CD14-positive monocyte (primary cell): ENCODE results near the gene FUT8. TPM values are rescaled to one million over a fixed set of nuclear protein-coding genes. Genes with fewer than 3 reads are reported as not detected.

Source experiments
- DNase-seq, 3 donors: peaks; one replicate each; pipeline ENCODE4 v3.0.0-alpha.2; 2011 to 2022
- H2AFZ ChIP-seq: 2 replicates; pipeline ENCODE4 v1.6.0; 2012; ENCODE audit warnings: mild to moderate bottlenecking, low read depth, low read length, inconsistent platforms; ENCODE audit not compliant: insufficient read depth, poor library complexity, severe bottlenecking
- H3K27ac ChIP-seq, 2 donors: 1 replicate in 1 of 2; 2 replicates in 1 of 2; pipeline ENCODE4 v1.5.1; 2012 to 2013; ENCODE audit warnings: low read length in 2 of 2, control low read depth in 1 of 2, inconsistent platforms in 1 of 2, low read depth in 1 of 2, mild to moderate bottlenecking in 1 of 2
- H3K27me3 ChIP-seq, 2 donors: one replicate each; pipeline versions ENCODE4 v1.6.0 to v1.6.1; 2011 to 2013; ENCODE audit warnings: low read length in 2 of 2; ENCODE audit not compliant: control insufficient read depth in 2 of 2, insufficient read depth in 2 of 2
- H3K36me3 ChIP-seq, 2 donors: replicated peaks in 1 of 2; 1 replicate in 1 of 2; 2 replicates in 1 of 2; pipeline versions ENCODE4 v1.5.1 to v1.6.1; 2012 to 2013; ENCODE audit warnings: low read length in 2 of 2, control low read depth in 1 of 2, inconsistent platforms in 1 of 2, mild to moderate bottlenecking in 1 of 2; ENCODE audit not compliant: insufficient read depth in 2 of 2, control insufficient read depth in 1 of 2
- H3K4me1 ChIP-seq, 2 donors: 1 replicate in 1 of 2; 2 replicates in 1 of 2; pipeline versions ENCODE4 v1.5.1 to v1.6.1; 2012 to 2013; ENCODE audit warnings: low read length in 2 of 2, control low read depth in 1 of 2, inconsistent platforms in 1 of 2, mild to moderate bottlenecking in 1 of 2, moderate library complexity in 1 of 2; ENCODE audit not compliant: insufficient read depth in 2 of 2, control insufficient read depth in 1 of 2
- H3K4me2 ChIP-seq: replicated peaks from 2 replicates; pipeline ENCODE3; 2012; ENCODE audit warnings: low read length, moderate library complexity, mild to moderate bottlenecking; ENCODE audit not compliant: poor library complexity, severe bottlenecking; ENCODE audit errors: extremely low read depth
- H3K4me3 ChIP-seq, 3 experiments: fragments of 200-600 bp in 1 of 3; sonication (generic) in 1 of 3; replicated peaks in 1 of 3; 1 replicate in 2 of 3; 2 replicates in 1 of 3; pipeline ENCODE4 v1.5.1; 2011 to 2013; ENCODE audit warnings: low read length in 3 of 3, mild to moderate bottlenecking in 3 of 3, control low read depth in 2 of 3, low read depth in 2 of 3, inconsistent platforms in 1 of 3, moderate library complexity in 1 of 3
- H3K79me2 ChIP-seq: 2 replicates; pipeline ENCODE4 v1.6.0; 2012; ENCODE audit warnings: mild to moderate bottlenecking, control low read depth, inconsistent platforms, low read length, moderate library complexity; ENCODE audit not compliant: insufficient read depth
- H3K9ac ChIP-seq: 2 replicates; pipeline ENCODE4 v1.6.0; 2017; ENCODE audit warnings: low read length, mild to moderate bottlenecking; ENCODE audit not compliant: insufficient read depth, poor library complexity, severe bottlenecking
- H3K9me3 ChIP-seq, 2 donors: replicated peaks in 1 of 2; 1 replicate in 1 of 2; 2 replicates in 1 of 2; pipeline versions ENCODE4 v1.5.1 to v1.6.1; 2012 to 2013; ENCODE audit warnings: low read length in 2 of 2, control low read depth in 1 of 2; ENCODE audit not compliant: control insufficient read depth in 1 of 2, insufficient read depth in 1 of 2
- H4K20me1 ChIP-seq: 2 replicates; pipeline ENCODE4 v1.6.0; 2012; ENCODE audit warnings: mild to moderate bottlenecking, low read length, control low read depth, moderate library complexity; ENCODE audit not compliant: insufficient read depth
- H3K27ac Mint-ChIP-seq, 7 donors: one replicate each; pipeline ENCODE4 v1.8.0; 2020; ENCODE audit warnings: mild to moderate bottlenecking in 7 of 7, mixed read lengths in 7 of 7, moderate library complexity in 6 of 7, inconsistent platforms in 2 of 7
- H3K27me3 Mint-ChIP-seq, 3 donors: one replicate each; pipeline ENCODE4 v1.8.0; 2021 to 2022; ENCODE audit warnings: low read depth in 3 of 3, mild to moderate bottlenecking in 3 of 3, mixed read lengths in 3 of 3, moderate library complexity in 3 of 3, inconsistent platforms in 1 of 3
- H3K36me3 Mint-ChIP-seq, 2 donors: one replicate each; pipeline ENCODE4 v1.8.0; 2020; ENCODE audit warnings: mixed read lengths in 2 of 2, inconsistent platforms in 1 of 2, mild to moderate bottlenecking in 1 of 2
- H3K4me1 Mint-ChIP-seq: one replicate; pipeline ENCODE4 v1.8.0; 2020; ENCODE audit warnings: mild to moderate bottlenecking, mixed read lengths
- H3K4me3 Mint-ChIP-seq, 2 donors: one replicate each; pipeline ENCODE4 v1.8.0; 2020; ENCODE audit warnings: mild to moderate bottlenecking in 2 of 2, mixed read lengths in 2 of 2, moderate library complexity in 1 of 2
- H3K9me3 Mint-ChIP-seq, 7 donors: one replicate each; pipeline ENCODE4 v1.8.0; 2020 to 2022; ENCODE audit warnings: mixed read lengths in 7 of 7, mild to moderate bottlenecking in 6 of 7, moderate library complexity in 6 of 7, inconsistent platforms in 2 of 7
- WGBS: methylation state at CpG from one replicate; pipeline ENCODE4 v1.1.5; 2013; ENCODE audit warnings: missing lambda C conversion rate; ENCODE audit not compliant: insufficient coverage; 5-methylcytosine and 5-hydroxymethylcytosine counted together
- intact Hi-C, 2 donors: fragments of 100-400 bp; cut with micrococcal nuclease; formaldehyde crosslinking; loops; one replicate each; pipeline versions ENCODE4 v1.15.0 to v1.15.1; 2023
- polyA plus RNA-seq, 3 donors: library from polyadenylated mRNA; depleted of rRNA in 1 of 3; unstranded in 2 of 3; stranded (reverse) in 1 of 3; fragments of 300-500 nt in 2 of 3; fragments of >200 nt in 1 of 3; fragmentation: Illumina TruSeq in 2 of 3; gene quantifications; 1 replicate in 2 of 3; 2 replicates in 1 of 3; pipeline ENCODE4 v1.2.3, GENCODE V29; 2012 to 2021
- TF ChIP-seq, protein P1 (sequence below): fragments of 200-600 bp; IDR thresholded peaks from one replicate; pipeline ENCODE4 v1.8.0; 2022; ENCODE audit warnings: antibody characterized with exemption, mild to moderate bottlenecking

The FUT8 gene
- polyA plus RNA-seq, 3 donors, result 1.6 to 5.1 (median 5.0) TPM

DNA sequence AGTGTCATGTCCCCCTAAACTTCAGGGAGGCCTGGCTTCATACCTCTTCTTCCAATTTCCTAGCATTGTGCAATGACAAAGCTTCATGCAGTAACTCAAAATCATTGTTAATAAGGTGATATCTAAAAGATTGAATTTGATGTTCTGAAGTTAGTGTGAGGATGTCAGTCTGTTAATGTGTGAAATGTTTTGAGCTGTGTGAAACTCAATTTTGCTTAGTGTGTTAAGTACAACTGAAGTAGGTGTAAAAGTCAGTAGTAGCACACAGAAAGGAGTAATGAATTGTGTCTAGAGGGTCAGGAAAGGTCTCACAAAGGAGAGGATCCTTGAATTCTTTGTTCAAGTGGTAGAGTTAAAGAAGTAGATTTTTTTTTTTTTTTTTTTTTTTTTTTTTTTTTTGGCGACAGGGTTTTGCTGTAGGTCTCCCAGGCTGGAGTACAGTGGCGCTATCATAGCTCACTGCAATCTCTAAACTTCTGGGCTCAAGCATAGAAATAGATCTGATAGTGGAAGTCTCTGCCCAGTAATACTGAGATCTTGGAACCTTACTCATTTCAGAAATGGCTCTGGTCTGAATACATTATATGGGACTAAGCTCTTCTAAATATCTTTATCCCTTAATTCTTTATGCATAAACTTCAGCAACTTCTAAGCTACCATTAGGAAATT is 63.9 kb downstream of the FUT8 start:
- H3K4me3 ChIP-seq, result no peak overlapping the region
- H2AFZ ChIP-seq, result no peak overlapping the region
- no peaks in the 10 kb centered on the region for H4K20me1 ChIP-seq
- H3K9ac ChIP-seq, result no peak overlapping the region
- Mint-ChIP-seq H3K4me1 (no peaks in the 10 kb centered on the region), H3K4me3 (no peak overlapping the region), H3K36me3 (peaks cover 2 to 4% of the 10 kb centered on the region in 2 donors), H3K9me3 (no peaks in the 10 kb centered on the region), H3K27me3 (peaks cover 0 to 3% (median 0%) of the 10 kb centered on the region in 3 donors), H3K27ac (no peak overlapping the region)
- no peaks in the 10 kb centered on the region for H3K79me2 ChIP-seq
- WGBS, result no CpG with 5 or more reads among the region's 2 CpGs
- TF ChIP-seq, protein P1, sequence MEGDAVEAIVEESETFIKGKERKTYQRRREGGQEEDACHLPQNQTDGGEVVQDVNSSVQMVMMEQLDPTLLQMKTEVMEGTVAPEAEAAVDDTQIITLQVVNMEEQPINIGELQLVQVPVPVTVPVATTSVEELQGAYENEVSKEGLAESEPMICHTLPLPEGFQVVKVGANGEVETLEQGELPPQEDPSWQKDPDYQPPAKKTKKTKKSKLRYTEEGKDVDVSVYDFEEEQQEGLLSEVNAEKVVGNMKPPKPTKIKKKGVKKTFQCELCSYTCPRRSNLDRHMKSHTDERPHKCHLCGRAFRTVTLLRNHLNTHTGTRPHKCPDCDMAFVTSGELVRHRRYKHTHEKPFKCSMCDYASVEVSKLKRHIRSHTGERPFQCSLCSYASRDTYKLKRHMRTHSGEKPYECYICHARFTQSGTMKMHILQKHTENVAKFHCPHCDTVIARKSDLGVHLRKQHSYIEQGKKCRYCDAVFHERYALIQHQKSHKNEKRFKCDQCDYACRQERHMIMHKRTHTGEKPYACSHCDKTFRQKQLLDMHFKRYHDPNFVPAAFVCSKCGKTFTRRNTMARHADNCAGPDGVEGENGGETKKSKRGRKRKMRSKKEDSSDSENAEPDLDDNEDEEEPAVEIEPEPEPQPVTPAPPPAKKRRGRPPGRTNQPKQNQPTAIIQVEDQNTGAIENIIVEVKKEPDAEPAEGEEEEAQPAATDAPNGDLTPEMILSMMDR, result no peak
- H3K36me3 ChIP-seq, result no peaks in the 10 kb centered on the region
- no peak for DNase-seq
- no peaks in the 10 kb centered on the region for H3K9me3 ChIP-seq
- H3K27ac ChIP-seq, result no peak overlapping the region
- no peaks in the 10 kb centered on the region for H3K4me1 ChIP-seq
- H3K27me3 ChIP-seq, result no peaks in the 10 kb centered on the region
- no peak overlapping the region for H3K4me2 ChIP-seq
- intact Hi-C loops, result no loop called here

GRCh38 chr14:65476942-65477318 is 64.4 kb downstream of the FUT8 start:
- Histone ChIP-seq H3K27me3 (no peaks in the 10 kb centered on the region), H4K20me1 (no peaks in the 10 kb centered on the region), H3K36me3 (no peaks in the 10 kb centered on the region), H3K27ac (no peak overlapping the region), H2AFZ (no peak overlapping the region), H3K4me2 (no peak overlapping the region), H3K9me3 (no peaks in the 10 kb centered on the region), H3K79me2 (no peaks in the 10 kb centered on the region), H3K4me1 (no peaks in the 10 kb centered on the region), H3K4me3 (no peak overlapping the region), H3K9ac (no peak overlapping the region)
- TF ChIP-seq, protein P1, result no peak
- Mint-ChIP-seq H3K4me3 (no peak overlapping the region), H3K9me3 (no peaks in the 10 kb centered on the region), H3K27me3 (peaks cover 0 to 3% (median 0%) of the 10 kb centered on the region in 3 donors), H3K27ac (no peak overlapping the region), H3K36me3 (peaks cover 2 to 4% of the 10 kb centered on the region in 2 donors), H3K4me1 (no peaks in the 10 kb centered on the region)
- WGBS, result no CpG with 5 or more reads among the region's 1 CpG
- intact Hi-C loops, result no loop called here
- DNase-seq, result no peak
